Activated CD8-positive, alpha-beta memory T cell treated with anti-CD3 and anti-CD28 coated beads, Interleukin-2, amount 50 U/mL, for 24 hours (primary cell): ENCODE data around the gene TM4SF18.

Experiments
- DNase-seq: peaks from one replicate; pipeline ENCODE4 v3.0.0-alpha.2; 2020; ENCODE audit errors: extremely low read depth

Gene TM4SF18

DNA sequence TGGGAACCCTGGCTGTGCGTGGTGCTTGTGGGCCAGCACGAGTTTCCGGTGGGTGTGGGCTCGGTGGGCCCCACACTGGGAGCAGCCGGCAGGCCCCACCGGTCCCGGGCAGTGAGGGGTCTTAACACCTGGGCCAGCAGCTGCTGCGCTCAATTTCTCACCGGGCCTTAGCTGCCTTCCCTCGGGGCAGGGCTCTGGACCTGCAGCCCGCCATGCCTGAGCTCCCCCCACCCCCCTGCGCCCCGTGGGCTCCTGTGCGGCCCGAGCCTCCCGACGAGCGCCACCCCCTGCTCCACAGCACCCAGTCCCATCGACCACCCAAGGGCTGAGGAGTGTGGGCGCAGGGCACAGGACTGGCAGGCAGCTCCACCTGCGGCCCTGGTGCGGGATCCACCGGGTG, 49.4 kb downstream of the TM4SF18 start:
- DNase-seq = no peak

DNA sequence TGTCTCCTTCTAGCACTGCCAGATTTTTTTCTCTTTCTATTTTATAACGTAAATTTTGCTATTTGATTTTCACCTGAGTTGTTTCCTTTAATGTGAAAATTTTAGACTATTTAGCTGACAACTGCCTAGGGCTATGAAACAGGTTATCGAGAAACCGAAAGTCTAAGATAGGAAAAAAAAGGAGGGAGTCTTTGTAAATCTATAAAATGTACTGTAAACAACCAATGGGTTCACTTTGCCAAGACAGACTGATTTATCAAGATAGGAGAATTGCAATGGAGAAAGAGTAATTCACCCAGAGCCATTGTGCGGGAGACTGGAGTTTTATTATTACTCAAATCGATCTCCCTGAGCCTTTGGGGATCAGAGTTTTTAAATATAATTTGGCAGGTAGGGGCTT, 50.0 kb downstream of the TM4SF18 start:
- no peak for DNase-seq

DNA sequence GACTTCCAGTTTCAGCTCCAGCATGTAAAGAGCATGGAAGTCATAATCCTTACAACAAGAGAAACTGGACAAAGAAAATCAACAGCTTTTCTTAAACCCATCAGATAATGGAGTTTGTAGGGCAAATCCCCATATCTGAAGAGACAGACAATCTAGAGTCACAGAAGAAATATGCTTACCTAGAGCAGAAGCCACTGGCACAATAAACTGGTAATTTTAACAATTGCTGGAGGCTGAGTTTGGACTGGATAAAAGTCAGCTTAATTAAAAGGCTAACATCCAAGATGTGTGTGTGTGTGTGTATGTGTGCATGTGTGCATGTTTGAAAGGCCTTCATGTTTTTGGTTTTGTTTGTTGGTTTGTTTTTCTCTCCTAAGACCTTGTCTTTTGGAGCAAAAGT, 50.6 kb downstream of the TM4SF18 start:
- no peak for DNase-seq

DNA sequence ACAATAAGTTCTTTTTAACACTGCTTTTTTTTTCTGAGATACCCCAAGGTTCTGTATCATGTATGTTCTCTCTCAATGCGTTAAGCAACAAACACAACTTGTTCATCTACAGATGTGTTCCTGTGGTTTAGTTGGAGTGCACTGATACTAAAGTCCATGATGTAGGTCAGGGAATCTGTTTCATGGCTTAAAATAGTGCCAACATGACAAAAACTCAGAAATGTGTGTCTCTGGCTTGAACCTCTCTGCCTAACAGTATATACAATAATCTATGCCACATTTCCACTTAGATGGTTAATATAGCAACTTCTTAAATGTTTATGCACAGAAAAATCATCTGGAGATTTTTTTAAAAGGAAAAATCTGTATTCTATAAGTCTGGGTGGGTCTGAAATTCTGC, 51.1 kb downstream of the TM4SF18 start:
- no peak for DNase-seq

DNA sequence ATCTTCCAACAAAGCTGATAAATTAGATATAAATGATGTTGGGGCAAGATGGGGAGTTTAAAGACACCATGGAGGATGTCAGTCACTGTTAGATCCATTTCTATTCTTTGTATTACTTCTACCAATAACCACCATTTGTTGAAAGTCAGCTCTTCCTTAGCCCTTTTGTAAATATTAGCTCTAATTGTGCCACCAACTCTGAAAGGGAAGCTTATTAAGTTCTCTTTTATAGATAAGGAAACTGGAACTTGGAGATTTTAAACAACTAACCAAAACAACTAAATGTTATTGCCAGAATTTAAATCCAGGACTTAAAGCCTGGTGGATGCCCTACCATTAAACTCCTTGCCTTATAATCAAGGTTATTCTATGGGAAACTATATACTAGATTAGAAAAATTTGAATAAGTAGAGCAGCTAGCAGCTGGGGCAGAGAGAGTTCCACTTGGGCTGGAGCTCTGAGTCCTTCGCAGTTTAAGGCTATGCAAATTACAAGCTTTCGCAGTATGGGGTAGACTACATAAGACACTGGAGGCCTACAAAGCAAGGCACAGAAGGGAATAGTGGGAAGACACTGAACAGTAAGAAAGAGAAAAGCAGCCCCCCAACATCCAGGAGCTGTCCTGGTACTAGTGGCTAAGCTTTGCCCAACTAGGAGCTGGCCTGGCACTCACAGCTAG, 52.6 kb downstream of the TM4SF18 start:
- no peak for DNase-seq

DNA sequence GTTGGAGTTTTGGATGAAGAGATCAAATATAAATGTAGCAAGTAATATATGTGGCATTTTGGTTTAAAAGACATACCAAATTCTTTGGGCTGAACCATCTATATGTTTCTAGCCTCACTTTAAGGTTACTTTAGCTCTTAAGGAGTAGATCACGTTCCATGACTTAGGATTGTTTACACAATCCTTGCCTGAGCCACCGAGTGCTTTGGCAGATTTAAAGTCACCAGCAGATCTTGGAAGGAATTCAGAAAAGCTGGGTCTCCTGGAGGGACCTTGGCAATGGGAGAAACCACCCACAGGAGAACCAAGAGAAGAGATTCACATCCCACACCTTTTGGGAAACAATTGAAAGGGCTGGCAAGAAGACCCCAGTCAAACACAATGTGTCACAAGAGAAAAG, 54.5 kb downstream of the TM4SF18 start:
- DNase-seq = no peak

DNA sequence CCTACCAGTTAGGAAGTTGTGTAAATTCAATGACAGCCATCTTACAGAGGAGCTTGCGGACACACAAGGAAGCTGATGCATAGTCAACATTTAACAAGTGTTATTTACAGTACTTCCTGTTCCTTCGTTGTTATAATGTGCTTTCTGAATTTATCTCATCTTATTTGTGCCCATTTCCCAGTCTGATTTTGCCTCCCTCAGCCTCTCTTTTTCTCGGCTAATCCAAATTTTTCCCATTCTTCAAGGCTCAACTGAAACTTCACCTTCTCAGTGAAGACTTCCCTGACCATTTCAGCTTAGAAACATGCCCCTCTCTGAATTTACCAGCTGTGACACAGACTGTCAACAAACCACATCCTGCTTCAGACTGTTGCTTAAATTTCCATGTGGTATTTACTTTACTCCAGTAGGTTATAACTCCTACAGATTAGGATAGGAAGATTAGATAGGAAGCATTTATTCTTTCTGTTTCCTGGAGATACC, 56.1 kb downstream of the TM4SF18 start:
- no peak for DNase-seq

DNA sequence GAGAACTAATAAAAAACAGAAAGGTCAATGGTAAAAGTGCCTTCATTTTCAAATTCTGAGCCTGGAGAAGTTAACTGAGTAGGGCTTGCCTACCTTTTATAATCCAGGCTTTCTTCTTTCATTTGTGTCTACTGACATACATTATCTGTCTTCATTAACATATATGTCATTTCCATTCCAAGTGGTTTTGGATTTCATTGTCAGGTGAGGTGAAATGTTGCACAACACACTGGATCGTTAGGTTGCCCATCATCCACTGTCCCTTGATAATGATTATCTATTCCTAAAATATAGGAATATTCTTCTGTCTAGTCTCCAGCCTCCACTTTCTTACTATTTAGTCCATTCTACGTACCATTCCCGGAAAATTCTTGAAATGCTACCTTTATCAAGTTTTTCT, 56.8 kb downstream of the TM4SF18 start:
- DNase-seq = no peak

DNA sequence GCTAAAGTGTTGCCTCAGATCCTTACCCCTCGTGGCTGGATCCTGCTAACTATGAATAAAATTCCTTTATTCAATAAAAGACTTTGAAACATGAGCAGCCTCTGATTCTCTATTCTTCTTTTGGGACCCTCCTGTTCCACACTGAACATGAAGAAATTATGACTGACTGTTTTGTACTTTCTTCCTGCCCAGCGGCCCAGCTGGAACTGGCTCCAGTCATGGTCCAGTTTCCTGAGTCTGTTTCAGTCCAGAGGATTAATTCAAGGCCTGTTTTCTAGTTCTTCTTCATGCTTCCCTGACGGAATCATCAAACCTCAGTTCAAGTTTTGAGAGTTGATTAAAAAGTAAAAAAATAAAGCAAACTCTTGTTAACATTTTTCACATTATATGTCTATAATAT, 59.2 kb downstream of the TM4SF18 start:
- DNase-seq = no peak

DNA sequence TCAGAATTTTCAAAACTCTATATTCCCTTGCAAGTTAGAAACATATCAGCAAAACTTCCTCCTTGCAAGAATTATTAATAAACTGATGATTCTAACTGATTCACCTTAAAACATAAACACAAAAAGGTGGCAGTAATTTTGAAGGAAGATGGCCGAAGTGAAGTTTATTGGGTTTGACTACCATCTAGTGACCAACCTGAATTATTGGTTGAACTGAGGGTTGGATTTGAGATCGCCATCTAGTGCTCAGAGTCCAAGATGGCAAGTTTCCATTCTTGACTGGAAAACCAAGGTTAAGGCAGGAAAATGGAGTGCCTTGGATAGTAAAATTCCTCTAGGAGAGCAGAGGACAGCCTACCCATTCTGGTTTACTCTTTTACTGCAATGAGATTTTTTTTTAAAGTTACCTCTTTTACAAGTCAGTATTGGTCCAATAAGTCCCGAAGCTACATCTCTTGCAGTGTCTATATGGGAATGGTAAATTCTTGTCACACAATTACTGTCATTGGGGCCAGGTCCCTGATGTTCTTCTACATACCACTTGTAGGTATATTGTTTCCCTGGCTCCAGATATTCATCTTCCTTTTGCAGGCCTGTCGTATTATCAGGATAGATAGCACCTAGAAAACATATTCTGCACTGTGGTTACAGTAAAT, 60.2 kb downstream of the TM4SF18 start:
- no peak for DNase-seq

DNA sequence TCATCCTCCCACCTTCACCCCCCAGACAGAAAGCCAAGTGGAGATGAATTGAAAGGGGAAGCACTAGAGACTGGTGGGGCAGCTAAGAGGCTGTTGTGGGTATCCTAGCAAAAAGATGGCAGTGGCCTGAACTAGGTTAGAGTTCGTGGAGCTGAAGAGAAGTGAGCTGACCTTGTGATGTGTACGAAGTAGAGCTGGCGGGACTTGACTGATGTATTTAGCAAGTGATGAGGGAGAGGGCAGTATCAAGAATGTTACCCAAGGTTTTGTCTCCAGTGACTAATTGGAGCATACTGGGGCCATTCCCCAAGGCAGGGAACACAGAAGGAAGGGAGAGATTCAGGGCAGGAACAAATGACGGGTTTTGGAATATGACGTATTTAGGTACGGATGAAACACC, 61.8 kb downstream of the TM4SF18 start:
- DNase-seq = no peak

DNA sequence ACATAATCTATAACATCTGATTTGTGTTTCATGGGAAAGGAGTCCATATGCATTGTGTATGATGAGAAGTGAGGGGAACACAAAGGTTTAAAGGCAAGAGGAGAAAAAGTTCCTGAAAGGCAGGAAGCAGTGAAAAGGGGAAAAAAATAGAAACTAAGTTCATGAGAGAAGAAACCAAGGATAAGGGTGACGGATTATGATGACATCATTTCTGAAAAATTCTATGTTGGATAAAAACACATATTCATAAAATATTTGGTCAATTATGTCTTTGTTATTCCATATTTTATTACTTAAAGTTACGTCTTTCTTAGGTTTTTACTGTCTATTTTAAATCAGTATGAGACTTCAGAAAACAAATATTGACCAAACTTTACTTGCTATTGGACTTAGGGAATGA, 63.3 kb downstream of the TM4SF18 start:
- no peak for DNase-seq

DNA sequence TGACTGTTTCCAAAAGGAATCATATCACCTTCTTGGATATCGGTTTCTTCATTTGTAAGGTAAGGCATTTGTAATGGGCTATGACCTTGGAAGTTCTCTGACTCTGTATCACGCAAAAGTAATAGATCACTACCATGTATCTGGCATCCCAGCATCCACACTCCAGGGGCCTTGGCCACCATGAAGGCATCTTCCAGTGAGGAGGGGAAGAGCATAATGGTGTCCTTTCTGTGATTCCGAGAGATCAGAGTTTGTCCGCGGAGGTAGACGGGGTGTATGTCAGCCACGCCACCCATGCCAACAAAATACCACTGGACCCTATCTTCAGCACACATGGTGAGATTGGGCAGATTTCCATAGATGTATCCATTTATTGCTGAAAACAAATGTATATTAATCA, 63.7 kb downstream of the TM4SF18 start:
- DNase-seq = no peak
